HG03354 (cell line): Measurements from ENCODE around the gene ARHGEF7.
"Not testable (repeated sequence)": the region's sequence is repeated elsewhere in the genome, so short reads cannot be mapped to it uniquely, and the experiment has no call there.

Source experiments
- ATAC-seq: cut with Tn5 transposase; IDR thresholded peaks from one replicate; pipeline ENCODE4 v1.9.1; 2021; ENCODE audit warnings: mild to moderate bottlenecking; ENCODE audit not compliant: unreplicated experiment, poor library complexity, severe bottlenecking

The ARHGEF7 gene

GRCh38 chr13:111115061-111115964 lies at the start of gene ARHGEF7:
Gene ARHGEF7 (plus strand): TSS chr13:111115310. CDS start chr13:111115527, 217 bp downstream.
- ATAC-seq: no peak

- no peak for ATAC-seq
Measured at GRCh38 chr13:111065698-111066097, 49.4 kb upstream of the ARHGEF7 start.

GRCh38 chr13:111066544-111066943 lies 48.6 kb upstream of the ARHGEF7 start:
- no peak for ATAC-seq

- ATAC-seq: no peak
Measured at GRCh38 chr13:111068009-111068350, 47.1 kb upstream of the ARHGEF7 start.

GRCh38 chr13:111071120-111071519 lies 44.0 kb upstream of the ARHGEF7 start:
- not testable (repeated sequence) for ATAC-seq

- ATAC-seq: not testable (repeated sequence)
Measured at GRCh38 chr13:111071526-111071925, 43.6 kb upstream of the ARHGEF7 start.

GRCh38 chr13:111074826-111075225 lies 40.3 kb upstream of the ARHGEF7 start:
- no peak for ATAC-seq

- ATAC-seq: no peak
Measured at GRCh38 chr13:111076155-111077013, 38.7 kb upstream of the ARHGEF7 start.

- no peak for ATAC-seq
Measured at GRCh38 chr13:111079375-111079774, 35.7 kb upstream of the ARHGEF7 start.

- no peak for ATAC-seq
Measured at GRCh38 chr13:111080642-111081041, 34.5 kb upstream of the ARHGEF7 start.

GRCh38 chr13:111082240-111082639 lies 32.9 kb upstream of the ARHGEF7 start:
- ATAC-seq: no peak

- ATAC-seq: not testable (repeated sequence)
Measured at GRCh38 chr13:111082769-111083168, 32.3 kb upstream of the ARHGEF7 start.

- not testable (repeated sequence) for ATAC-seq
Measured at GRCh38 chr13:111083693-111084092, 31.4 kb upstream of the ARHGEF7 start.

- ATAC-seq: no peak
Measured at GRCh38 chr13:111090169-111090568, 24.9 kb upstream of the ARHGEF7 start.

GRCh38 chr13:111092685-111093084 lies 22.4 kb upstream of the ARHGEF7 start:
- ATAC-seq: no peak

- no peak for ATAC-seq
Measured at GRCh38 chr13:111093136-111093535, 22.0 kb upstream of the ARHGEF7 start.

- no peak for ATAC-seq
Measured at GRCh38 chr13:111093634-111094033, 21.5 kb upstream of the ARHGEF7 start.

GRCh38 chr13:111095031-111095840 lies 19.9 kb upstream of the ARHGEF7 start:
- no peak for ATAC-seq

- ATAC-seq: no peak
Measured at GRCh38 chr13:111095911-111096501, 19.1 kb upstream of the ARHGEF7 start.
